ENCODE results near the gene HOXC5. TPM values are rescaled to one million over a fixed set of nuclear protein-coding genes. Genes with fewer than 3 reads are reported as not detected.

The HOXC5 gene
- total RNA-seq, 1 experiment from 2014 or later = 0.61 TPM

DNA sequence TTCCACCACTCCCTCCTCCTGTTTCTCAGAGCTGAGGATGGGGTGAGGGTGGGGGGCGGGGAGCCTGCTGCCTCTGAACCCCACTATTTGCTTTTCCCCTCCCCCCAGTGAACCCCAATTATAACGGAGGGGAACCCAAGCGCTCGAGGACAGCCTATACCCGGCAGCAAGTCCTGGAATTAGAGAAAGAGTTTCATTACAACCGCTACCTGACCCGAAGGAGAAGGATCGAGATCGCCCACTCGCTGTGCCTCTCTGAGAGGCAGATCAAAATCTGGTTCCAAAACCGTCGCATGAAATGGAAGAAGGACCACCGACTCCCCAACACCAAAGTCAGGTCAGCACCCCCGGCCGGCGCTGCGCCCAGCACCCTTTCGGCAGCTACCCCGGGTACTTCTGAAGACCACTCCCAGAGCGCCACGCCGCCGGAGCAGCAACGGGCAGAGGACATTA lies 21.9 kb downstream of the HOXC5 start:
- BruUV-seq (replicated peaks) = no TSS peak
- DNase-seq = no peak
- Histone ChIP-seq H3K36me3 (ENCODE audit: low read depth) (no peaks in the 10 kb centered on the region), H3K27me3 (ENCODE audit: insufficient read depth, low read depth) (peaks cover 7% of the 10 kb centered on the region), H3F3A (ENCODE audit: insufficient read depth, low read depth) (no peaks in the 10 kb centered on the region), H3K4me1 (replicated peaks; ENCODE audit: insufficient read depth) (no peaks in the 10 kb centered on the region), H3K79me2 (ENCODE audit: low read depth) (no peaks in the 10 kb centered on the region), H3K4me2 (no peak overlapping the region), H3K9me2 (ENCODE audit: insufficient read depth) (no peaks in the 10 kb centered on the region), H3K27ac (no peak overlapping the region), H2AFZ (no peak overlapping the region), H3K4me3 (no peak overlapping the region), H3K9me3 (ENCODE audit: insufficient read depth, low read depth) (no peaks in the 10 kb centered on the region), H4K20me1 (ENCODE audit: insufficient read depth) (no peaks in the 10 kb centered on the region)
- CTCF ChIA-PET = no interaction called here
- POLR2A ChIA-PET (ENCODE audit: unreplicated experiment) = no interaction called here
- TF ChIP-seq, protein P1, sequence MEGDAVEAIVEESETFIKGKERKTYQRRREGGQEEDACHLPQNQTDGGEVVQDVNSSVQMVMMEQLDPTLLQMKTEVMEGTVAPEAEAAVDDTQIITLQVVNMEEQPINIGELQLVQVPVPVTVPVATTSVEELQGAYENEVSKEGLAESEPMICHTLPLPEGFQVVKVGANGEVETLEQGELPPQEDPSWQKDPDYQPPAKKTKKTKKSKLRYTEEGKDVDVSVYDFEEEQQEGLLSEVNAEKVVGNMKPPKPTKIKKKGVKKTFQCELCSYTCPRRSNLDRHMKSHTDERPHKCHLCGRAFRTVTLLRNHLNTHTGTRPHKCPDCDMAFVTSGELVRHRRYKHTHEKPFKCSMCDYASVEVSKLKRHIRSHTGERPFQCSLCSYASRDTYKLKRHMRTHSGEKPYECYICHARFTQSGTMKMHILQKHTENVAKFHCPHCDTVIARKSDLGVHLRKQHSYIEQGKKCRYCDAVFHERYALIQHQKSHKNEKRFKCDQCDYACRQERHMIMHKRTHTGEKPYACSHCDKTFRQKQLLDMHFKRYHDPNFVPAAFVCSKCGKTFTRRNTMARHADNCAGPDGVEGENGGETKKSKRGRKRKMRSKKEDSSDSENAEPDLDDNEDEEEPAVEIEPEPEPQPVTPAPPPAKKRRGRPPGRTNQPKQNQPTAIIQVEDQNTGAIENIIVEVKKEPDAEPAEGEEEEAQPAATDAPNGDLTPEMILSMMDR (conservative IDR thresholded peaks at IDR 0.05) = no peak
- TF ChIP-seq EZH2 (IDR thresholded peaks at IDR 0.05; ENCODE audit: low read depth) = no peak
- intact Hi-C loops (cut with micrococcal nuclease; ENCODE audit: unreplicated experiment) = no loop called here

DNA sequence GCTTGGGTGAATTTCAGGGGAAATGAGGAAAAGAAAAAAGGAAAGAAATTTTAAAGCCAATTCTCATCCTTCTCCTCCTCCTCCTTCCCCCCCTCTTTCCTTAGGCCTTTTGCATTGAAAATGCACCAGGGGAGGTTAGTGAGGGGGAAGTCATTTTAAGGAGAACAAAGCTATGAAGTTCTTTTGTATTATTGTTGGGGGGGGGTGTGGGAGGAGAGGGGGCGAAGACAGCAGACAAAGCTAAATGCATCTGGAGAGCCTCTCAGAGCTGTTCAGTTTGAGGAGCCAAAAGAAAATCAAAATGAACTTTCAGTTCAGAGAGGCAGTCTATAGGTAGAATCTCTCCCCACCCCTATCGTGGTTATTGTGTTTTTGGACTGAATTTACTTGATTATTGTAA lies 22.7 kb downstream of the HOXC5 start:
- Histone ChIP-seq H3K9me3 (ENCODE audit: insufficient read depth, low read depth) (no peaks in the 10 kb centered on the region), H3K4me2 (no peak overlapping the region), H3K79me2 (ENCODE audit: low read depth) (no peaks in the 10 kb centered on the region), H3K4me1 (replicated peaks; ENCODE audit: insufficient read depth) (no peaks in the 10 kb centered on the region), H3K4me3 (no peak overlapping the region), H3K36me3 (ENCODE audit: low read depth) (no peaks in the 10 kb centered on the region), H3K27ac (no peak overlapping the region), H3F3A (ENCODE audit: insufficient read depth, low read depth) (no peaks in the 10 kb centered on the region), H3K9me2 (ENCODE audit: insufficient read depth) (no peaks in the 10 kb centered on the region), H2AFZ (no peak overlapping the region), H3K27me3 (ENCODE audit: insufficient read depth, low read depth) (peaks cover 12% of the 10 kb centered on the region), H4K20me1 (ENCODE audit: insufficient read depth) (no peaks in the 10 kb centered on the region)
- POLR2A ChIA-PET (ENCODE audit: unreplicated experiment) = interaction anchor here (0.6 kb wide), 1 partner anchor 70 kb away, joined by 4 read pairs; no protein-coding TSS in a partner anchor
- TF ChIP-seq, protein P1 (conservative IDR thresholded peaks at IDR 0.05) = no peak
- TF ChIP-seq EZH2 (IDR thresholded peaks at IDR 0.05; ENCODE audit: low read depth) = no peak
- DNase-seq = no peak
- CTCF ChIA-PET = interaction anchor here (1.4 kb wide), 1 partner anchor 23 kb away, joined by 15 read pairs; the partner anchor contains the start of gene HOXC5
- intact Hi-C loops (cut with micrococcal nuclease; ENCODE audit: unreplicated experiment) = no loop called here
- BruUV-seq (replicated peaks) = no TSS peak

DNA sequence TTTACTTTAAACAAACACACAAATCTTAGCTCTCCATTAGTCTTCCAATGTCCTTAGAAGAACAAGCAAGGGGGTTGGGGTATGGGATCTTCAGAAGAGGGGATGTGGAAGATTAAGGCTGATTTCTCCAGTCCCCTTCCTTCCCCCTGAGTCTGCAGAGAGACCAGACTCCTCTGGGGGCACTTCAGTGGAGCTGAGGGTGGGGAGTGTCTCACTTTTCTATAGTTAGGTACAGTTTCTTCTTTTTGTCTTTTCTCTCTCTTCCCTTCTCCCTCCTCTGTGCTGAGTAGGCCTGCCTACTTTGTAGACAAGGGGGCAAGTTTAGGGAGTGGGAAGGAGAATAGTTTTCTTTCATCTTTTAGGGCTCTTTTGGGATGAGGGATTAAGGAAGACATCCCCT lies 23.3 kb downstream of the HOXC5 start:
- BruUV-seq (replicated peaks) = no TSS peak
- no peaks in the 10 kb centered on the region for H3F3A ChIP-seq (ENCODE audit: insufficient read depth, low read depth)
- H3K4me2 ChIP-seq = no peak overlapping the region
- no peaks in the 10 kb centered on the region for H3K36me3 ChIP-seq (ENCODE audit: low read depth)
- DNase-seq = no peak
- TF ChIP-seq EZH2 (IDR thresholded peaks at IDR 0.05; ENCODE audit: low read depth) = no peak
- TF ChIP-seq, protein P1 (conservative IDR thresholded peaks at IDR 0.05) = no peak
- no peak overlapping the region for H3K4me3 ChIP-seq
- intact Hi-C loops (cut with micrococcal nuclease; ENCODE audit: unreplicated experiment) = no loop called here
- no peaks in the 10 kb centered on the region for H3K79me2 ChIP-seq (ENCODE audit: low read depth)
- H3K9me2 ChIP-seq (ENCODE audit: insufficient read depth) = no peaks in the 10 kb centered on the region
- no peak overlapping the region for H2AFZ ChIP-seq
- H3K9me3 ChIP-seq (ENCODE audit: insufficient read depth, low read depth) = no peaks in the 10 kb centered on the region
- POLR2A ChIA-PET (ENCODE audit: unreplicated experiment) = interaction anchor here (0.6 kb wide), 1 partner anchor 69 kb away, joined by 4 read pairs; no protein-coding TSS in a partner anchor
- no peak overlapping the region for H3K27ac ChIP-seq
- H3K4me1 ChIP-seq (replicated peaks; ENCODE audit: insufficient read depth) = no peaks in the 10 kb centered on the region
- no peaks in the 10 kb centered on the region for H4K20me1 ChIP-seq (ENCODE audit: insufficient read depth)
- peaks cover 12% of the 10 kb centered on the region for H3K27me3 ChIP-seq (ENCODE audit: insufficient read depth, low read depth)
- CTCF ChIA-PET = interaction anchor here (1.4 kb wide), 1 partner anchor 23 kb away, joined by 15 read pairs; the partner anchor contains the start of gene HOXC5
